Frontal cortex (tissue), 4 donors: Measurements from ENCODE around the gene TEX26. TPM values are rescaled to one million over a fixed set of nuclear protein-coding genes. Genes with fewer than 3 reads are reported as not detected.

Source experiments
- DNase-seq, 2 donors: peaks; one replicate each; pipeline ENCODE4 v3.0.0; 2012; ENCODE audit warnings: low spot score in 2 of 2
- FAIRE-seq: peaks from 2 replicates; lab custom pipeline; 2012; peaks lifted over from hg19 to GRCh38; lab: Jason Lieb, UNC
- total RNA-seq: library from RNA; depleted of rRNA; stranded (reverse); fragments of >200 nt; gene quantifications from one replicate; pipeline ENCODE4 v1.2.3, GENCODE V29; 2014
- donor health status: control.
- donor health status: control.
- donor health status: control.

Gene TEX26
- 1.2 TPM for total RNA-seq

- DNase-seq (no peak), FAIRE-seq (no peak)
Measured at GRCh38 chr13:30932481-30933353, at the start of gene TEX26. Gene TEX26 (plus strand): TSS chr13:30932656. CDS start chr13:30932716, 60 bp downstream.

GRCh38 chr13:30882996-30883766, 49.3 kb upstream of the TEX26 start:
- no peak for FAIRE-seq
- DNase-seq = no peak

DNA sequence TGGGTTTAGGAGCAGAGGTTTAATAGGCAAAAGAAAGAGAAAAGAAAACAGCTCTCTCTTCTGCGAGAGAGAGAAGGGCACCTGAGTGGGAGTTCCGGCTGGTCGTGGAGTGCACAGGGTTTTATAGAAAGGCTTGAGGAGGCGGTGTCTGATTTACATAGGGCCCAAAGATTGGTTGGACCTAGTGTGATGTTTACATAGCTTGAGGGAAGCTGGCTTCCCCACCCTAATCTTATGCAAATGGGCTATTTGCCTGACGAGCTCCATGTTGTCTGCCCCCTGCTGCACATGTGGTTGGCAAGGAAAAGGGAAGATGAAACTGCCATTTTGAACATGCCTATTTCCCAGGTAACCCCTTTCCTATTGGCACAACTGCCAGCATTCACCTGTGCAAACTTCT, 47.9 kb upstream of the TEX26 start:
- DNase-seq (no peak), FAIRE-seq (no peak)

GRCh38 chr13:30889196-30889690, 43.2 kb upstream of the TEX26 start:
- DNase-seq = no peak
- FAIRE-seq = no peak

GRCh38 chr13:30892966-30893365, 39.5 kb upstream of the TEX26 start:
- DNase-seq = no peak

GRCh38 chr13:30895773-30896172, 36.7 kb upstream of the TEX26 start:
- no peak for FAIRE-seq
- DNase-seq = no peak

More at GRCh38 chr13:30892966-30893365, 39.5 kb upstream of the TEX26 start:
- FAIRE-seq = no peak

DNA sequence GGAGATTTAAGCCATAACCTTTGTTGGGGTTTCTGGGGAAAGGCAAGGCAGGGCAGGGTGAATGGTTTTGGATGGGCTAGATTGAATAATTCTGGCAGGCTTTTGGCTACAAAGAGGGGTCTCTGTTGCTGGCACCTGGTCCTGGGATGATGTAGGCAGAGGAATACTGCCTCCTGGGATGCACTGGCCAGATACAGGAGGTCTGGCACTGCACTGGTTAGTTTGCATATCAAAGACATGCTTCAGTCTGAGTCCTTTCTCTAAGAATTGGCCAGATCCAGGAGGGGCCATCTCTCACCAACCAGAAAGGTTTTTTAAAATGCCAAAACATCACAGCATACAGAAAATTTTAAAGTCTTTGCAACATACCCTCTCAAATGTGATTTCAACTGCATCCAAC, 34.4 kb upstream of the TEX26 start:
- no peak for FAIRE-seq
- DNase-seq = no peak

- no peak for FAIRE-seq
Measured at GRCh38 chr13:30898678-30899241, 33.7 kb upstream of the TEX26 start.

DNA sequence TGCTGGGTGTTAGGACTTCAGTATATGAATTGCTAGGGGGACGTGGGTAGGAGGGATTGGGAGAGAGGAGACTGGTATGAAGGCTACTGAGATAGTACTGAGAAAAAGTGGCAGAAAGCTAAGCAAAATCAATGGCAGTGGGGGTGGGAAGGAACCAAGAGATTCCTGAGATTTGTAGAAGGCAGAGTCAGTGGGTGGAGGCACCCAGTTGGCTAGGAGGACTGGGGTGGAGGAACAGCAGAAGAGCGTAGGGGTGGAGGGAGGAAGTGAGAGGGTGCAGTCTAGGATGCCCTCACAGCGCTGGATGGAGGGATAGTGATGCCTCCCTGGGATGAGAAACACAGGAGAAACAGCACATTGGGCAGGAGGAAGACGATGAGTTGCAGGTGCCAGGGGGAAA, 32.0 kb upstream of the TEX26 start:
- DNase-seq (no peak), FAIRE-seq (no peak)

More at GRCh38 chr13:30898678-30899241, 33.7 kb upstream of the TEX26 start:
- DNase-seq = no peak

DNA sequence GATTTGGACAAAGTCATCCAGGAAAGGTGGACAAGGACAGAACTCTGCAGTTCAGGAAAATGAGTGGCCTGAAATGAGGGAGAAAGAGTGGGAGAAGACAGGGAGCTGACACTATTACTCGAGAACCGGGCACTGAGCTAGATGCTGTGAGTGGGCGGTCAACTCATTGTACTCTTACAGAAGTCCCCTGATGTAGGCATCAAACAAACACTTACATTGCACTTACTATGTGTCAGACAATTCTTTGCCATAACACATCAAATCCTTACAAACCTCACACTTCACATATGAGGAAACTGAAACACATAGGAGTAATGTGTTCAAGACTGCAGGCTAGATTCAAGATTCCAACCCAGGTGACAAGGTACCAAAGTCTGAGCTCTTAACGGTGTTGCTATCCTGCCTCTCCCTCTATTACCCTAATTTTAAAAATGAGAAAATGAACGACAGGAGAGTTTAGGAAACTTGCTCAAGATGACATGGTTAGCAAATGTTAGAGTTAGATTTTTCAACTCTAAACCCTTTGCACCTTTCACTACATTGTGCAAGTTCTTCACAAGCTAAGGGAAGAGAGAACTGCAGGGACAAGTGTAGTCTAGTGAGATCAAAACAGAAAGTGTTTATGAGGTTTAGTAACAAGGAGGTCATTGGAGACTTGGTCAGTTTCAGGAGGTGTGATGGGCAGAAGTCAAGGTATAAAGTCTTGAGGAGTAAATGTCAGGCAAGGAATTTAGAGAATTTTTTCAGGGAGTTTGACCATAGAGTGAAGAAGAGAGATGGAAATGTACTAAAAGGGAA, 31.3 kb upstream of the TEX26 start:
- FAIRE-seq (no peak), DNase-seq (no peak)

DNA sequence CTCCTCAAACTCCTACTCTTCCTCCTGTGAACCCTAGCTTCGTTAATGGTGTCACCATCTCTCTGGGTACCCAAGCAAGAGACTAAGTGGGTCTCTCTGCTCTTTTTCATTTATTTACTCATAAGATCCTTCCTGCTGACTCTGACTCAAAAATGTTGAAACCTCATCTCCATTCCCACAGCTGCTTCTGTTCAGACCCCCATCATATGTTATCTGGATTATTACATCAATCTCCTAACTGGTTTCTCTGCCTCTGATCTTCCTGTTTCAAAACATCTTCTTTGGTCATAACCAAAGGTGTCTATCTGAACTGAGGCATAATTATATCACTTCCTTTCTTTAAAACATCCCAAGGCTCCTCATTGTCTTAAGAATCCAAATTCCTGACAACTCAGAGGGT, 28.4 kb upstream of the TEX26 start:
- FAIRE-seq = no peak
- no peak for DNase-seq

DNA sequence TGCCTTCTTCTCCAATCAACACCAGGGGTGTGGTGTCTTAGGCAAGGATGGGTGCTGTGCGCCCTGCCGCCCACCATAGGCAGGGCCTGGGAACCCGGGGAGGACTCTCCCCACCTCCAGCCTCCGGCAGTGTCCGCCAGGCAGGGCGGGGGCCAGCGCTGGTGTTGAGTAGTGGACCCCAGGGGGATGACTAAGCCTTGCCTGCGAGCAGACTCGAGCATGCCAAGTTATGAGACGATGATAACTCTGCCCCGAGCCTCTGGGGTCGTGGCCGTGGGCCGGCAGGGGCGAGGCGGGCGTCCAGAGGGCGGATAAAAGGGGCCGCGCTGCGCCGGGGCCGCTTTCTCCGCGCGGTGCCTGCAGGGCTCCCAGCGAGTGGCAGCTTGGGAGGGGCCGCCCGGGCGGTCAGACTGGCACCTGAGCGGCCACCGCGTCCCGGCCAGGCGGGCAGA, 26.5 kb upstream of the TEX26 start, which contains the start of gene MEDAG:
Gene MEDAG, plus strand, starts transcription at position 340 of the 452 bp plus-strand sequence. CDS start 245 bp downstream, outside the sequence.
- no peak for FAIRE-seq
- DNase-seq = no peak

DNA sequence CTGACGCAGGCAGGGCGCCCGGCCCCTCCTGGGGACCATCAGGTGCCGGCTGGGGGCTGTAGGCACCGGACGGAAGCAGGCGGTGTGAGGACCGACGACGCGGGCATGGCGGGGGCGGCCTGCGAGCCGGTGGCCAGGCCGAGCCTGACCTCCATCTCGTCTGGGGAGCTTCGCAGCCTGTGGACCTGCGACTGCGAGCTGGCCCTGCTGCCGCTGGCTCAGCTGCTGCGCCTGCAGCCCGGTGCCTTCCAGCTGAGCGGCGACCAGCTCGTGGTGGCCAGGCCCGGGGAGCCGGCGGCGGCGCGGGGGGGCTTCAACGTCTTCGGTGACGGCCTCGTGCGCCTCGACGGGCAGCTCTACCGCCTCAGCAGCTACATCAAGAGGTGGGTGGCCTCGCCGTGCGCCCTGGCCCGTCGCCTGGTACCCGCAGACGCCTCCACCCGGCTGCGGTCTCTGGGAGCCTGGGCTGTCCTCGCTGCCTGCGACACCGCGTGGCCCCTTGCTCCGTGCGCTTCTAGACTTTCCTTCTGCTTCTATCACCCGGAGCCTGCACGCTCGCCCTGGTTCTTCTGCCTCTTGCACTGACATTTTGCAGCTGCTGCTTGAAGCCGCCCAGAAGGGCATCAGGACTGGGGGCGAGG, 25.9 kb upstream of the TEX26 start:
- FAIRE-seq = no peak
- no peak for DNase-seq

DNA sequence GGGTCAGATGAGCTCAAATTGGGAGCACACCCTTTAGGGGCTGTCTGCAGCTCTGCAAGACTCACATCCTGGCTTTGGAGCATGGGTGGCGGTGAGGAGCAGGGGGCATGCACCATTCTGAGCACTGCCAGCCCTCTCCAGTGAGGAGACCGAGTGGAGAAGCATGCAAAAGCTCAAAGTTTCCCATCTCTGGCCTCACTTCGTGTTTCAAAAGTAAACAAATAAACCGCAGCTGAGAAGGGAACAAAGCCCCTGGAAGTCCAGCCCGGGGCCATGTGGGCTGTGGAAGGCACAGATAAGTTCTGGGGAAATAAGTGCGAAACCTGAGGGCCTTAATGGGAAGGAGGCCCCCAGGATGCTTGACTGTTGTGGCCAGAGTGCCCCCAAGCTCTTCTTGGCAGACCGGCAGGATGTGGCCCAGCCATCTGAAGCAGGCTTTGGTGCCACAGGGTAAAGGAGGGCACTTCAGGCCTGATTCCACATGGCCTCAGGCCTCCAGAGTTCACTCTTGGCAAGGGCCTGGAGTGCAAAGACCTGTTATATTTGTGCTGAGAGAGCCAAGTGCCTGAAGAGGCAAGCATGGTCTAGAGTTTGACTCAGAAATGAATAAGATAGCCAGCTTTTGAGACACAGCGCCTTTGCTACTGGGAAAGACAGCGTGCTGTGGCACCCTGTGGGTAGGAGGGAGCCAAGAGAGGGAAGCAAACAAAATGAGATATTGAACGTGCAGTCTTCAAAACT, 25.2 kb upstream of the TEX26 start:
- FAIRE-seq = no peak
- DNase-seq = no peak

DNA sequence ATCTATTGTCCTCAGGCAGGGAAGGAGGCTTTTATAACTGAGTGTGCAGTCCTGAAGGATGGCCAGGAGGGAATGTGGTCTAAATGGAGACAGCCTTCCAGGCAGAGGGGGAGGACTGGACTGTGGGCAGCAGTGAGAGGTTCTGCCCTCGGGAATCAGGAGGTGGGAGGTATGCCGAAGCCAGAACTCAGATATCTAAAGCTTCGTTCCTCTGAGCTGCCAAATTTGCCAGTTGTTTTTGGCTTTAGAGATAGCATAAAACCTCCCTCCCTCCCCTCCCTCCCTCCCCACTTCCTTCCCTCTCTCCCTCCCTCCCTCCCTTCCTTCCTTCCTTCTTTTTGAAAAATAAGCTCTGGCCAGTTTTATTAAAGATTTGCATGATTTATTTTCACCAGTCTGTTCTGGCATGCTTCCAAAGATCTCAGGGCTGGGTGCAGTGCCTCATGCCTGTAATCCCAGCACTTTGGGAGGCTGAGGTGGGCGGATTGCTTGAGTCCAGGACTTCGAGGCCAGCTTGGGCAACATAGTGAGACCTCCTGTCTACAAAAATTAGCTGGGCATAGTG, 24.0 kb upstream of the TEX26 start:
- DNase-seq (no peak), FAIRE-seq (no peak)

GRCh38 chr13:30910676-30911075, 21.8 kb upstream of the TEX26 start:
- DNase-seq = no peak
- no peak for FAIRE-seq

GRCh38 chr13:30915691-30916541, 16.5 kb upstream of the TEX26 start:
- no peak for FAIRE-seq
- DNase-seq = no peak
